Neuronal stem cell (in vitro differentiated cells): Measurements from ENCODE around the gene ST8SIA1.

ENCODE experiments used
- DNase-seq: peaks from one replicate; pipeline ENCODE4 v3.0.0-alpha.2; 2013; ENCODE audit warnings: low spot score
- H2AFZ ChIP-seq: one replicate; pipeline ENCODE4 v1.6.1; 2013; ENCODE audit warnings: mild to moderate bottlenecking, low read length, inconsistent platforms
- H2AK5ac ChIP-seq: 2 replicates; pipeline ENCODE4 v1.6.1; 2013; ENCODE audit warnings: low read depth, mild to moderate bottlenecking, inconsistent platforms, low read length, moderate library complexity, mixed read lengths
- H2BK120ac ChIP-seq: 2 replicates; pipeline ENCODE4 v1.6.1; 2013; ENCODE audit warnings: low read depth, mild to moderate bottlenecking, inconsistent platforms, low read length, moderate library complexity, mixed read lengths
- H2BK12ac ChIP-seq: one replicate; pipeline ENCODE4 v1.6.1; 2013; ENCODE audit warnings: low read length, inconsistent platforms
- H2BK15ac ChIP-seq: 2 replicates; pipeline ENCODE4 v1.6.1; 2013; ENCODE audit warnings: mild to moderate bottlenecking, low read length, inconsistent platforms, mixed read lengths
- H2BK5ac ChIP-seq: one replicate; pipeline ENCODE4 v1.6.1; 2013; ENCODE audit warnings: inconsistent platforms, mild to moderate bottlenecking, low read length, moderate library complexity
- H3K14ac ChIP-seq: one replicate; pipeline ENCODE4 v1.6.1; 2013; ENCODE audit warnings: low read length, inconsistent platforms
- H3K18ac ChIP-seq: 2 replicates; pipeline ENCODE4 v1.6.1; 2013; ENCODE audit warnings: low read length, inconsistent platforms
- H3K23ac ChIP-seq: 2 replicates; pipeline ENCODE4 v1.6.1; 2013; ENCODE audit warnings: low read depth, mild to moderate bottlenecking, mixed read lengths, low read length, inconsistent platforms; ENCODE audit not compliant: poor library complexity
- H3K27ac ChIP-seq: replicated peaks from 3 replicates; pipeline ENCODE4 v1.5.1; 2013; ENCODE audit warnings: low read length, inconsistent platforms
- H3K27me3 ChIP-seq, 3 experiments: 2 replicates each; pipeline ENCODE4 v1.6.1; 2013; ENCODE audit warnings: low read length in 3 of 3, mild to moderate bottlenecking in 2 of 3, inconsistent platforms in 1 of 3, low read depth in 1 of 3, mixed read lengths in 1 of 3, moderate library complexity in 1 of 3; ENCODE audit not compliant: control insufficient read depth in 3 of 3, insufficient read depth in 3 of 3
- H3K36me3 ChIP-seq, 2 donors: replicated peaks in 1 of 2; 2 replicates each; pipeline ENCODE4 v1.6.1; 2013; ENCODE audit warnings: low read length in 2 of 2; ENCODE audit not compliant: control insufficient read depth in 2 of 2, insufficient read depth in 2 of 2
- H3K4ac ChIP-seq: 2 replicates; pipeline ENCODE4 v1.6.1; 2013; ENCODE audit warnings: inconsistent platforms, mild to moderate bottlenecking, low read length, moderate library complexity
- H3K4me1 ChIP-seq, 2 donors: 1 replicate in 1 of 2; 2 replicates in 1 of 2; pipeline ENCODE4 v1.6.1; 2013; ENCODE audit warnings: low read length in 2 of 2, low read depth in 1 of 2; ENCODE audit not compliant: control insufficient read depth in 2 of 2, insufficient read depth in 1 of 2
- H3K4me2 ChIP-seq: one replicate; pipeline ENCODE4 v1.6.1; 2013; ENCODE audit warnings: mild to moderate bottlenecking, low read length, inconsistent platforms; ENCODE audit not compliant: insufficient read depth, poor library complexity, severe bottlenecking
- H3K4me3 ChIP-seq, 2 donors: 2 replicates each; pipeline ENCODE4 v1.5.1; 2013; ENCODE audit warnings: low read length in 2 of 2, mild to moderate bottlenecking in 2 of 2, inconsistent platforms in 1 of 2, moderate library complexity in 1 of 2
- H3K79me1 ChIP-seq: one replicate; pipeline ENCODE4 v1.6.1; 2013; ENCODE audit warnings: low read depth, mild to moderate bottlenecking, inconsistent platforms, low read length, moderate library complexity
- H3K9ac ChIP-seq: one replicate; pipeline ENCODE4 v1.6.1; 2013; ENCODE audit warnings: mild to moderate bottlenecking, low read depth, low read length, inconsistent platforms; ENCODE audit not compliant: poor library complexity
- H3K9me3 ChIP-seq, 2 donors: replicated peaks in 1 of 2; 2 replicates each; pipeline versions ENCODE3 to v1.6.1; 2013; ENCODE audit warnings: low read length in 2 of 2, mild to moderate bottlenecking in 2 of 2, inconsistent platforms in 1 of 2, low read depth in 1 of 2, mixed read lengths in 1 of 2, moderate library complexity in 1 of 2; ENCODE audit not compliant: control insufficient read depth in 2 of 2, insufficient read depth in 1 of 2
- H4K8ac ChIP-seq: one replicate; pipeline ENCODE4 v1.6.1; 2013; ENCODE audit warnings: low read depth, mild to moderate bottlenecking, inconsistent platforms, low read length, moderate library complexity
- H4K91ac ChIP-seq: one replicate; pipeline ENCODE4 v1.6.1; 2013; ENCODE audit warnings: low read length, low read depth, mild to moderate bottlenecking, inconsistent platforms; ENCODE audit not compliant: poor library complexity
- WGBS, 2 donors: extraction: QIAGEN DNeasy Blood & Tissue Kit; methylation state at CpG; one replicate each; pipeline ENCODE4 v1.1.7; 2013; ENCODE audit warnings: missing lambda C conversion rate in 2 of 2, mixed read lengths in 1 of 2; ENCODE audit not compliant: insufficient read length in 2 of 2, insufficient replicate concordance in 1 of 2; ENCODE audit errors: extremely low coverage in 2 of 2; 5-methylcytosine and 5-hydroxymethylcytosine counted together

Gene ST8SIA1

GRCh38 chr12:22252057-22252456 lies 82.5 kb downstream of the ST8SIA1 start:
- Histone ChIP-seq H3K9me3 (peaks cover 0 to 7% of the 10 kb centered on the region in 2 donors), H3K4me3 (no peak overlapping the region), H3K9ac (no peak overlapping the region), H2BK5ac (no peak overlapping the region), H3K18ac (no peak overlapping the region), H3K4me1 (peaks cover 17 to 28% of the 10 kb centered on the region in 2 donors), H2BK15ac (no peak overlapping the region), H3K27me3 (no peaks in the 10 kb centered on the region), H4K8ac (no peak overlapping the region), H3K79me1 (no peaks in the 10 kb centered on the region), H2BK12ac (no peak overlapping the region), H3K23ac (no peak overlapping the region), H2BK120ac (no peak overlapping the region), H3K36me3 (peaks cover 0 to 12% of the 10 kb centered on the region in 2 donors), H3K27ac (no peak overlapping the region), H3K4ac (no peak overlapping the region), H3K14ac (no peak overlapping the region), H2AK5ac (no peak overlapping the region), H2AFZ (no peak overlapping the region), H3K4me2 (no peak overlapping the region), H4K91ac (no peak overlapping the region)
- DNase-seq: no peak
- WGBS, 2 donors: no CpG with 5 or more reads among the region's 3 CpGs

GRCh38 chr12:22250762-22251161 lies 83.7 kb downstream of the ST8SIA1 start:
- Histone ChIP-seq H3K4me2 (no peak overlapping the region), H3K9ac (no peak overlapping the region), H2AK5ac (no peak overlapping the region), H3K14ac (no peak overlapping the region), H3K27ac (no peak overlapping the region), H3K27me3 (no peaks in the 10 kb centered on the region), H3K4me3 (no peak overlapping the region), H2BK15ac (no peak overlapping the region), H3K23ac (no peak overlapping the region), H3K36me3 (peaks cover 0 to 23% of the 10 kb centered on the region in 2 donors), H4K8ac (no peak overlapping the region), H3K4ac (no peak overlapping the region), H3K9me3 (peaks cover 0 to 7% of the 10 kb centered on the region in 2 donors), H4K91ac (no peak overlapping the region), H3K79me1 (no peaks in the 10 kb centered on the region), H2AFZ (no peak overlapping the region), H2BK120ac (no peak overlapping the region), H3K18ac (no peak overlapping the region), H2BK12ac (no peak overlapping the region), H2BK5ac (no peak overlapping the region), H3K4me1 (peaks cover 14 to 17% of the 10 kb centered on the region in 2 donors)
- no peak for DNase-seq
- WGBS, 2 donors: no CpG with 5 or more reads among the region's 2 CpGs

- H2AFZ ChIP-seq: no peak overlapping the region
- no peaks in the 10 kb centered on the region for H3K27me3 ChIP-seq
- peaks cover 0 to 32% of the 10 kb centered on the region in 2 donors for H3K36me3 ChIP-seq
- no peak overlapping the region for H3K18ac ChIP-seq
- no peak overlapping the region for H3K23ac ChIP-seq
- no CpG with 5 or more reads among the region's 3 CpGs for WGBS, 2 donors
- no peak overlapping the region for H3K14ac ChIP-seq
- H2BK120ac ChIP-seq: no peak overlapping the region
- H3K4me1 ChIP-seq: peaks cover 0 to 4% of the 10 kb centered on the region in 2 donors
- no peak overlapping the region for H3K27ac ChIP-seq
- no peak overlapping the region for H2AK5ac ChIP-seq
- no peak overlapping the region for H4K91ac ChIP-seq
- peaks cover 0 to 7% of the 10 kb centered on the region in 2 donors for H3K9me3 ChIP-seq
- H3K9ac ChIP-seq: no peak overlapping the region
- no peak overlapping the region for H3K4ac ChIP-seq
- no peak overlapping the region for H3K4me3 ChIP-seq
- H3K79me1 ChIP-seq: no peaks in the 10 kb centered on the region
- H2BK5ac ChIP-seq: no peak overlapping the region
- H2BK12ac ChIP-seq: no peak overlapping the region
- no peak overlapping the region for H4K8ac ChIP-seq
- no peak for DNase-seq
- no peak overlapping the region for H2BK15ac ChIP-seq
- no peak overlapping the region for H3K4me2 ChIP-seq
These were observed 85.9 kb downstream of the ST8SIA1 start for GRCh38 chr12:22248571-22249115.

- Histone ChIP-seq H3K4me3 (no peak overlapping the region), H3K23ac (no peak overlapping the region), H3K4me2 (no peak overlapping the region), H3K36me3 (peaks cover 0 to 32% of the 10 kb centered on the region in 2 donors), H2BK120ac (no peak overlapping the region), H2BK12ac (no peak overlapping the region), H3K27me3 (no peaks in the 10 kb centered on the region), H2AFZ (no peak overlapping the region), H3K18ac (no peak overlapping the region), H3K27ac (no peak overlapping the region), H3K4me1 (peaks cover 0 to 4% of the 10 kb centered on the region in 2 donors), H4K91ac (no peak overlapping the region), H4K8ac (no peak overlapping the region), H2AK5ac (no peak overlapping the region), H3K79me1 (no peaks in the 10 kb centered on the region), H2BK5ac (no peak overlapping the region), H2BK15ac (no peak overlapping the region), H3K9ac (no peak overlapping the region), H3K14ac (no peak overlapping the region), H3K4ac (no peak overlapping the region), H3K9me3 (peaks cover 0 to 7% of the 10 kb centered on the region in 2 donors)
- DNase-seq: no peak
- no CpG with 5 or more reads among the region's 6 CpGs for WGBS, 2 donors
These were observed 86.4 kb downstream of the ST8SIA1 start for GRCh38 chr12:22248121-22248520.
